Left renal cortex interstitium (tissue), 4 donors: ENCODE data around the gene FGD2. TPM values are rescaled to one million over a fixed set of nuclear protein-coding genes. Genes with fewer than 3 reads are reported as not detected.

Source experiments
- DNase-seq, 4 donors: peaks; one replicate each; pipeline ENCODE4 v3.0.0-alpha.2; 2013; ENCODE audit warnings: low read depth in 4 of 4, low spot score in 2 of 4, missing footprints in 1 of 4
- polyA plus RNA-seq, 4 donors: library from polyadenylated mRNA; unstranded; fragments of 120-200 nt; gene quantifications; one replicate each; pipeline ENCODE4 v1.2.1, GENCODE V29; 2013; ENCODE audit not compliant: insufficient read length in 4 of 4

FGD2 gene
- polyA plus RNA-seq, 4 donors, result 1.7 to 4.4 (median 2.0) TPM

GRCh38 chr6:37016995-37017394 is 11.5 kb downstream of the FGD2 start:
- DNase-seq, result no peak

DNA sequence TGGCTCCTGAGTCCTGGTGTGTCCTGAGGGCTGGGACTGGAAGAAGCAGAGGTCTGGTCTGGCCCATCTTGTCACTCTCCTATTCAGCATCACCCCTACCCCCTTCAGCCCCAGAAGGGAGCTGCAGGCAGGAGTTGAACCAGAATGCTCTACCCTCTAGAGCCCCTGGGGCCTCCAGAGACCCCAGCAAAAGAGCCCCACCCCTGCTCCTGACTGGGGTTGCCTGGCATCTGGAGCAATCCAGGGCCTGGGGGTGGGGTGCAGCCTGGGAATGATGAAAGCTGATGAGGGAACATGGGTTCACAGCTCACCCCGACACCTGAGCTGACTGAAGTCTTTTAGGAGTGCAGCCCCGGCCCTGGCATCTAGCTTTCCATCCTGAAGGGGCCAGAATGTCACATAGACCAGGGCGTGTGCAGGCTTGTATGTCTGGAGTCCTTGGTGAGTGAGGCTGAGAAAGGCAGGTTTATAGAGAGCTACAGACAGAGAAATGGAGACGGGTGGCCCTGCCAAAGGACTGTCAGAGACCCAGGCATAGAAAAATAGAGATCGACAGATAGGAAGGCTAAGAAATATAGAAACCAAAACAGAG is 12.2 kb downstream of the FGD2 start:
- DNase-seq, result no peak

DNA sequence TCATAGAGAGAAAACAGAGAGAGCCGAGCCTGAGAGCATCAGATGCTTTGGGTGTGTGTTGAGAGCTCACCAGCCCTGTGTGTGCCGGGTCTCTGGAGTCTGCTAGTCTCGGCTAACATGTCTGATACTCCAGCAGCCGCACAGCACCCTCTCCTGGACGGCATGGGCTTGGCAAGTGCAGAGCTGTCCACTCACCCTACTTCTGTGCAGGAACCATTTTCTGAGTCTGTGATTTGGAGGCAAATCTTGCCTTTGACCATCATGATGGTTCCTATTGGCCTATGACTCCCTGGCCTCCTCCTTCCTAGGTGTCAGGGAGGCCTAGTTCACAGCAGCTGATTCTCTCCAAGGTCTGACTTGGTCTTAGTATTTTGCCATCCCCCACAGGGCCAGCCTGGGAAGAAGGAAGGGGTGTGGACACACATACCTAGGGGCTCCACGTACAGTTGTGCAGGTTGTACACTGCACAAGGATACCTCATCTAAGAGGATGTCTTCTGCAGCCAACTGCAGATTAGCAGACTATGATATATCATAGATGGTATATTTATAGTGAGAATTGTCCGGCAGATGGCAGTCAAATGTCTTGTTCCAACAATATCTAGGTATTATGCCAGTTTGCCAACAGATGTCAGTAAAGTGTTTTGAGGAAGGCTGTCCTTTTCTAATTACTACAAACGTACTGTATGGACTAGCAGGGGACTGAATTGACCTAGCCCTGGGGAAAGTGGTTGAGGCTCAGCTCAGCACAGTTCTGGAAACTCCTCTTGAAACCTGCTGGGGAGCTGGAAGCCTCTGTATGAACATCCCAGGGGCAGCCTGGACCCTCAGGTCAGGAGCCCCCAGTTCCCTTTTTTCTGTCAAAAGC is 13.0 kb downstream of the FGD2 start:
- DNase-seq, result peak in 2 of 4 donors; percentile 79 to 80

- no peak for DNase-seq
Observed at GRCh38 chr6:37019065-37019450, 13.6 kb downstream of the FGD2 start.

- DNase-seq, result no peak
Observed at GRCh38 chr6:37020381-37020780, 14.9 kb downstream of the FGD2 start.

GRCh38 chr6:37020812-37021211 is 15.4 kb downstream of the FGD2 start:
- no peak for DNase-seq

- no peak for DNase-seq
Observed at GRCh38 chr6:37021356-37022129, 16.1 kb downstream of the FGD2 start.

- DNase-seq, result no peak
Observed at GRCh38 chr6:37022135-37022863, 16.8 kb downstream of the FGD2 start.

GRCh38 chr6:37024656-37025337 is 19.3 kb downstream of the FGD2 start:
- no peak for DNase-seq

- DNase-seq, result no peak
Observed at GRCh38 chr6:37025621-37026466, 20.4 kb downstream of the FGD2 start.

GRCh38 chr6:37027036-37027720 is 21.7 kb downstream of the FGD2 start:
- DNase-seq, result no peak

DNA sequence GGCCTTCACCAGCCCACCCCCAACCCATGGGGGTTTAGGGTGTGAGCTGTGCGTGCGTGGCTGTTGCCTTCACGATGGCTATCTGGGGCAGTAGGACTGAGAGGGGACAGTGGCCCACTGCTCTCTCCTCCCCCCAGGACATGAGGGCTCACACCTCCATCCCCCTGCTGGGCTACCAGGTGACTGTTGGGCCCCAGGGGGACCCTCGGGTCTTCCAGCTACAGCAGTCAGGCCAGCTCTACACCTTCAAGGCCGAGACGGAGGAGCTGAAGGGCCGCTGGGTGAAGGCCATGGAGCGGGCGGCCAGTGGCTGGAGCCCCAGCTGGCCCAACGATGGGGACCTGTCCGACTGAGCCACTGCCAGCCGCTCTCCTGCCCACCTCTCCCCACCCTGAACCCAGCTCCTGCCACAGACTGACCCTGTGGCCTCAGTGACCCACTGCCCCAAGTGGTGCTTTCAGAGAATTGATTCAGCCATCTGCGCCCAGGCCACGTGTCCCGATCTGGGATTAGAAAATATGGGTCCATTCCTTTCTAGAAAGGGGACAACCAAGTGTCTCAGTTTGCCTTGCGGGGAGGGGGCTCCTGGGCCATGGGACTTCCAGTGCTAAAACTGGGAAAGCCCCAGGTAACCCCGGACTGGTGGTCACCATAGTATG is 22.5 kb downstream of the FGD2 start:
- DNase-seq, result no peak

GRCh38 chr6:37029249-37029971 is 24.0 kb downstream of the FGD2 start:
- no peak for DNase-seq

DNA sequence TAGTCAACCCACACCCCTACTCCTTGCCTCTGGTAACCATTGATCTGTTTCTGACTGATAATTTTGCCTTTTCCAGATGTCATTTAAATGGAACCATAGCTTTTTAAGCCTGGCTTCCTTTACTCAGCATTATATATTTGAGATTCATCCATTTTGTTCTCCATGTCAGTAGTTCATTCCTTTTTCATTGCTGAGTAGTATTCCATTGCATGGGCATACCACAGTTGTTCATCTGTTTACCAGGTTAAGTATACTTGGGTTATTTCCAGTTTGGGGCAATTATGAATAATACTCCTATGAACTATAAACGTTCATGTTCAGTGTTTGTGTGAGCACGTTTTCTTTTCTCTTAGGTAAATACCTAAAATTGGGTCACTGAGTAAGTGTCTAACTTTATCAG is 25.1 kb downstream of the FGD2 start:
- DNase-seq, result no peak

- DNase-seq, result no peak
Observed at GRCh38 chr6:37032239-37032638, 26.8 kb downstream of the FGD2 start.

- no peak for DNase-seq
Observed at GRCh38 chr6:37033255-37033654, 27.8 kb downstream of the FGD2 start.
